Panc1 (cell line): ENCODE results near the gene SLC8A1.

Source experiments
- POLR2AphosphoS5 ChIP-seq: IDR thresholded peaks from 2 replicates; pipeline ENCODE4 v1.6.1; 2012; ENCODE audit warnings: mild to moderate bottlenecking, low read depth, low read length, moderate library complexity
- TF ChIP-seq, protein P1 (sequence below): fragments of 450-650 bp; IDR thresholded peaks from 2 replicates; pipeline ENCODE4 v1.5.1; 2017; ENCODE audit warnings: mild to moderate bottlenecking

DNA sequence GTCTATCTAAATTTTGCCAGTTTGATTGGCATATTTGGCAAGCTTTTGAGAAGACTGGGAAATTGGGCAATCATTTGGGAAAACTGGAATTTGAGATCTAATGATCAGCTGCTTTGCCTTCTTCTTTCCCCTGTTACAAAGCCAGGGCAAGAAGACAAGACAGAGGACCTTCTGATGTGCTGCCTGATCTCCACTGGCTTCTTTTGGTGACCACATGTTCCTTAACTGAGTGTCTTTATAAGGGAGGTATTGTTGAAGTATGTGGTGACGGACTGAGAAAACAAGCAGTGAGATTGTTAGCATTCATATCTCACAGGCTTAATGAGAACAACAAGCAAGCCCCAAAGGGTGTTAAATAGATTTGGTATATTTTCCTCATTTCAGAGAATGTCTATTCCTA, 175.8 kb downstream of the SLC8A1 start:
- TF ChIP-seq, protein P1, sequence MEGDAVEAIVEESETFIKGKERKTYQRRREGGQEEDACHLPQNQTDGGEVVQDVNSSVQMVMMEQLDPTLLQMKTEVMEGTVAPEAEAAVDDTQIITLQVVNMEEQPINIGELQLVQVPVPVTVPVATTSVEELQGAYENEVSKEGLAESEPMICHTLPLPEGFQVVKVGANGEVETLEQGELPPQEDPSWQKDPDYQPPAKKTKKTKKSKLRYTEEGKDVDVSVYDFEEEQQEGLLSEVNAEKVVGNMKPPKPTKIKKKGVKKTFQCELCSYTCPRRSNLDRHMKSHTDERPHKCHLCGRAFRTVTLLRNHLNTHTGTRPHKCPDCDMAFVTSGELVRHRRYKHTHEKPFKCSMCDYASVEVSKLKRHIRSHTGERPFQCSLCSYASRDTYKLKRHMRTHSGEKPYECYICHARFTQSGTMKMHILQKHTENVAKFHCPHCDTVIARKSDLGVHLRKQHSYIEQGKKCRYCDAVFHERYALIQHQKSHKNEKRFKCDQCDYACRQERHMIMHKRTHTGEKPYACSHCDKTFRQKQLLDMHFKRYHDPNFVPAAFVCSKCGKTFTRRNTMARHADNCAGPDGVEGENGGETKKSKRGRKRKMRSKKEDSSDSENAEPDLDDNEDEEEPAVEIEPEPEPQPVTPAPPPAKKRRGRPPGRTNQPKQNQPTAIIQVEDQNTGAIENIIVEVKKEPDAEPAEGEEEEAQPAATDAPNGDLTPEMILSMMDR = no peak
- TF ChIP-seq POLR2AphosphoS5 = no peak
